GM21390 (cell line): ENCODE data around the gene NLRP12.
"Not testable (repeated sequence)": the region's sequence is repeated elsewhere in the genome, so short reads cannot be mapped to it uniquely, and the experiment has no call there.

Experiments
- ATAC-seq: cut with Tn5 transposase; IDR thresholded peaks from one replicate; pipeline ENCODE4 v1.9.1; 2021; ENCODE audit not compliant: unreplicated experiment

NLRP12 gene

GRCh38 chr19:53832861-53833260, 8.7 kb upstream of the NLRP12 start:
- not testable (repeated sequence) for ATAC-seq

DNA sequence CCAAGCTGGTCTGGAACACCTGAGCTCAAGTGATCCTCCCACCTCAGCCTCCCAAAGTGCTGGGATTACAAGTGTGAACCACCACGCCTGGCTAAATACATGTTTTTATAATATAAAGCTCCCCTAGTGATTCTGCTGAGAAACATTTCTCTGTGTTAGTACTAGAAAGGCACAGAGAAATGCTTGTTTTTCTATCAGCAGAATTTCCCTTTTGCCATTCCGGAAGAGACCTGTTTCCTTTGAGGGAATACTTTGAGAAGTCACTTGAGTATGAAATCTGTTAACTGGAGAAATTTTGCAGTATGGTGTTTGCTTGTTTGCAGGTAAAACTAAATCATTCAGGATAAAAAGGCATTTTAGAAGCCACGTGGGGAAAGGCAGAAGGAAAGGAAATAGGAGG, 4.4 kb upstream of the NLRP12 start:
- ATAC-seq = no peak

GRCh38 chr19:53826876-53827275, 2.8 kb upstream of the NLRP12 start:
- no peak for ATAC-seq

DNA sequence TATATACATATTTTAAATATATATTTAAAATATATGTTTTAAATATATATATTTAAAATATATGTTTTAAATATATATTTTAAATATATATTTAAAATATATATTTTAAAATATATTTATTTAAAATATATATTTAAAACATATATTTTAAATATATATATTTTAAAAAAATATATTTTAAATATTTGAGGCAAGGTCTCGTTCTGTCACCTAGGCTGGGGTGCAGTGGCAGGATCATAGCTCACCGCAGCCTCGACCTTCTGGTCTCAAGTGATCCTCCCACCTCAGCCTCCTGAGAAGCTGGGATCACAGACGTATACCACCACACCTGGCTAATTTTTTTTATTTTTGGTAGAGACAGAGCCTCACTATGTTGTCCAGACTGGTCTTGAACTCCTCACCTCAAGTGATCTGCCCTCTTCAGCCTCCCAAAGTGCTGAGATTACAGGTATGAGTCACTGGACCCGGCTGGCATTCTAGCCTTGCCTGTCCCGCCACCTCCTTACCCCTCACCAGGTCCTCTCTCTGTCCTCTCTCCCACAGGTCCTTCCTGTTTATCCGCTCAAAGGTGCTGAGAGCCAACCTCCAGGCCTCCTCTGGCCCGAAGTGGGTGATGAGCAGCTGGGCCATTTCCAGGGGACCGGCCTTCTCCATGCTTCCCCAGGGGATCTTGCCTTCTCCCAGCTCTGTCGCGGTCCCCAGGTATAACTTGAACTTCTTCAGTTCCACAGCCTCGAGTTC, 564 bp downstream of the NLRP12 start:
- ATAC-seq = no peak

DNA sequence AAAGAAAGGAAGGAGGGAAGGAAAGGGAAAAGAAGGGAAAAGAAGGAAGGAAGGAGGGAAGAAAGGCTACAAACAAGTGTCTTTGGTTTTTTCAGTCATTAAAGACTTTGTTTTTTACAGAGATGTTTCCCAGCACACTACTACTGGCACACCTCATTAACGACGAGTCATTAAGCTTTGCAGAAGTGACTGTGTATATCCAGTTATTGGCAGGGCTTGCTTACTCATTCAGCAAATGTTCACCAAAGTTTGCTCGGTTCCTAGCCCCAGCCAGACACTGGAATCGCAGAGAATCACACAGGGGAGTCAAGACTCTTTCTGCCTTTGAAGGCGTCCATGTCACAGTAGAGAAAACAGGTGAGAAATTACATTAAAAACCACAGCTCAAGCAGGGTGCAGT, 4.3 kb downstream of the NLRP12 start:
- no peak for ATAC-seq

DNA sequence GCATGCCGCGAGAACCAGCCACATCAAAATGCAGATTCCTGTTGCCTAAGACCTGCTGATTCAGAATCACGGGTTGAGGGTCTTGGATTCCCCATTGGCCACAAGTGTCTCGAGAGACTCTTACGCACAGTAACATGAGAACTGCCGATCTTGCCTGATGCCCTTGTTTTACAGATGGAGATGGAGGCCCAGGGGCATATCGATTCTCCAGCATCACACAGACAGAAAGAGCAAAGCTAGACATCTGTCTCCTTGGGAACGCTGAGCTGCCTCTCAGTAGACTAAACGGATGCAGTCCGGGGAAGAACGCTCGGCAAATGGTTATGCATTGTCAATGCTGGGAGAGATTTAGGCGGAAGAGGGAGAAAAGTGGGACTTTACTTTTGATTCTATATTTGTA, 5.4 kb downstream of the NLRP12 start:
- ATAC-seq = no peak

DNA sequence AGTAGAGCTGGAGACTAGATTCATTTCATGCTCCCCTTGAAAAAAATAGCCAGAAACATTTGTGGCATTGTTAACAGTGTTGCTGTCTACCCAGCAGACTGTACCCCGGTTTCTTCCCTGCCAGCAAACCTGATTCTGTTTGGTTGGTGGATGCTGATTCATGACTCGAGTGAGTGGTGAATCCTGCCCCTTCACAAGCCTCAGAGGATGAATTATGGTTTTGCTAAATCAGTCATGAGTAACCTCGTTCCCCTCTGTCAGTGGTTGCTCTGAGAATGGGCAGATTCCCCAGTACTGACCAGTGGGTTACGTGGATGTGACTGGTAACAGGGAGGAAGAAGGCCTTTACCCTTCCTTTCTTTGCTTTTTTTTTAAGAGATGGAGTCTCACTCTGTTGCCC, 10.1 kb downstream of the NLRP12 start:
- no peak for ATAC-seq

- ATAC-seq = no peak
Observed at GRCh38 chr19:53812335-53812734, 11.8 kb downstream of the NLRP12 start.

DNA sequence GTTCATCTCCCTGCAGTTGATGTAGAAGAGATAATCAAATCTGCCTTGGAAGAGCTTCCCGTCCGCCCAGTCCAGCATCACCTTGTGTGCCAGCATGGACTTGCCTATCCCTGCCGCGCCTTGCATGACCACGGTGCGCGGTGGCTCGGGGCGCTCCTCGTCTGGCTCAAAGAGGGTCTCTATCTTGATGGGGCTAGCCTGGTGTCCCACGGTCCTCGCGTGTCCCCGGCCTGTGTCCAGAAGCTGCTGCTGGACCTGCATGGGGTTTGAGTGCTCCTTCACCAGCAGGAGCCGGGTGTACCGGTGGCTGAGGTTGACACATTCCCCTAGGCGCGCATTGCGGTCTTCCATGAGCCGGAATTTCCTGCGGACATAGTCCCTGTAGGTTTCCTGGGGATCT, 13.2 kb downstream of the NLRP12 start:
- no peak for ATAC-seq

GRCh38 chr19:53810187-53810546, 13.9 kb downstream of the NLRP12 start:
- no peak for ATAC-seq

- no peak for ATAC-seq
Observed at GRCh38 chr19:53809518-53810186, 14.5 kb downstream of the NLRP12 start.

DNA sequence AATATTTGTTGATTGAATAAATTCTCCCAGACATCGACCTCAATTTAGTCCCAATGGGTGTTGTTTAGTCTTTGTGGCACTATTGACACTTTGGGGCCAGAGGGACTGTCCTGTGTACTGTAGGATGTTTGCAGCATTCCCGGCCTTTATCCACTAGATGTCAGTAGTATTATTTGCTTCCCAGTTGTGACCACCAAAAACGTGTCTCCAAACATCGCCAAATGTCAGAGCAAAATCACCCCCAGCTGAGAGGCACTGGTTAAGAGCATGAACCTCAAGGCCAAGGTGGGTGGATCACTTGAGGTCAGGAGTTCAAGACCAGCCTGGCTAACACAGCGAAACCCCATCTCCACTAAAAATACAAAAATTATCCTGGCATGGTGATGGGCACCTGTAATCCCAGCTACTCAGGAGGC, 15.4 kb downstream of the NLRP12 start:
- ATAC-seq = no peak

DNA sequence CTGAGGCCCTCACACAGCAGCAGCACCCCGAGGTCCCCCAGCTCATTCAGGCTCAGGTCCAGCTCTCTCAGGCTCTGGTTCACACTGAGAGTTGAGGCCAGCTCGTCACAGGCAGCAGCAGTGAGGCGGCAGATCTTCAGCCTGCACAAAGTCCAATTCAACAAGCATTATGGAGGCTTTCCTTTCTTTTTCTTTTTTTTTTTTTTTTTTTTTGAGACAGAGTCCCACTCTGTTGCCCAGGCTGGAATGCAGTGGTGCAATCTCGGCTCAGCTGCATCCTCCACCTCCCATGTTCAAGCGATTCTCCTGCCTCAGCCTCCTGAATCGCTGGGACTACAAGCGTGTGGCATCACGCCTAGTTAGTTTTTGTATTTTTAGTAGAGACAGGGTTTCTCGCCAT, 22.9 kb downstream of the NLRP12 start:
- ATAC-seq = no peak

GRCh38 chr19:53795019-53795418, 29.1 kb downstream of the NLRP12 start:
- ATAC-seq = no peak

- ATAC-seq = no peak
Observed at GRCh38 chr19:53792721-53793433, 31.2 kb downstream of the NLRP12 start.

DNA sequence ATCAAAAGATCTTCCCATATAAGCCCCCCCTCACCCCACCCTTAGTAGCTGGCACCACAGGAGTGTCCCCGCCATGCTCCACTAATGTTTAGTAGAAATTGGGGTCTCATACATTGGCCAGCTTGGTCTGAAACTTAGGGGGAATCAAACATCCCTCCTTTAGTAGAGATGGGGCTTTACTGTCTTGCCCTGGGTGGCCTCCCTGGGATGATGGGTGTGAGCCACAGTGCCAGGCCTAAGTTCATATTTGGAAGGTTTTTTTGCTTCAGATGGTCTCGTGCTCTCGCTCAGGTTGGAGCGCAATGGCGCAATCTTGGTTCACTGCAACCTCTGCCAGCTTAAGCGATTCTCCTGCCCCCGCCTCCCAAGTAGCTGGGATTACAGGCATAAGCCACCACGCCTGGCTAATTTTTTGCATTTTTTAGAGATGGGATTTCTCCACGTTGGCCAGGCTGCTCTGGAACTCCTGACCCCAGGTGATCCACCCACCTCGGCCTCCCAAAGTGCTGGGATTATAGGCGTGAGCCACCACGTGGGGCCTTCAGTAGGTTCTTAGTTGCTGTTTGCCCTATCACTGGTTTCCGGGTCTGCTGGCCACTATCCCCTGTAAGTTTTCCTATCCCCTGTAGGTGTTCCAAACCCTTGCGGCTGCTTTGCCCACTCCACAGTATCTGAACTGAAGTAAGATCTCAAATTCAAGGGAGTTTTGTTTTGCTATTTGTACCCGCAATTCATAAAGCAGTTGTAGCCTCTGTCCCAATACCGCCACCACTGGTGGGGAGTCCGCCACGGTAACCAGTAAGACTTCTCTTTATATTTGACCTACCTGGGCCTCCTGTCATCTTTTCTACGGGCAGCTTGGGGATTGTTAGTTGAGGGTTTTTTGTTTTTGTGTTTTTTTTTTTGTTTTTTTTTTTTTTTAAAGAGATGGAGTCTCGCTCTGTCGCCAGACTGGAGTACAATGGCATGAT, 34.1 kb downstream of the NLRP12 start:
- ATAC-seq = no peak

DNA sequence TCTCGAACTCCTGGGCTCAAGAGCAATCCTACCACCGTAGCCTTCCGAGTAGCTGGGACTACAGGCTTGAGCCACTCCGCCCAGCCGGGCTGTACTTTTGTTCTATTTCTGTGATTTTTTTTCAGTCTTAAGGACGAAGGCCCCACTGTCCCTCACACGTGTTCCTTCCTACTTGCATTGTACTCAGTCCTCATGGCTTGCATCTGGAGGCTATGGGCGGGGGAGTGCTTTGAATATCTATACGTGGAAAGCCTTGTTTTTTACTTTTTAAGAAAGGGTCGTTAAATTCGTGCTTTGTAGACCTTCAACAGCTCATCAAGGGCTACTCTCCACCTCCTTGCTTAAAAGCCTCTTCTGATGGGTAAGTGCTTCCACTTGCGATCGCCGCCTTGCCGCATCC, 36.8 kb downstream of the NLRP12 start:
- no peak for ATAC-seq

GRCh38 chr19:53786744-53787143, 37.4 kb downstream of the NLRP12 start:
- no peak for ATAC-seq

GRCh38 chr19:53785196-53785889, 38.8 kb downstream of the NLRP12 start:
- ATAC-seq = no peak

DNA sequence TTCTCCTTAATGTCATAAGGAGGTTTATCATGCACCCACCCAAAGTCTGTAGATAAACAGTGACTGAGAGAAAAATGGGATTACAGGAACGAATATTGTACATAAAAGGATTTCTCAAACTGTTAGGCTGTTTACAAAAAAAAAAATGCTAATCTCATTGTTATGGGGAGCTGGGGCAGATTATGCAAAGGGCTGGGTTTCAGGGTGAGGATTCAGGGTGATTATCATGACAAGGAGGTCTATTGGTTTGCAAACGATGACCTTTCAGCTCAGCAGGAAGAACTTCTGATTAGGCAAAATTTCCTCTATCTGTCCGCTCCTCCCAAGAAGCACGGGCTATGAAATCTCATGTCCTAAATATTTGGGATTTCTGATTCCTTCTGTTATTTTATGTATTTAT, 41.4 kb downstream of the NLRP12 start:
- ATAC-seq = no peak
